ENCODE data around the gene MCL1. TPM values are rescaled to one million over a fixed set of nuclear protein-coding genes. Genes with fewer than 3 reads are reported as not detected.

MCL1 gene
- total RNA-seq, 2 donors from 2014 or later = 211 to 223 TPM

- peaks cover 29% of the 10 kb centered on the region for H3K4me1 ChIP-seq
- no peaks in the 10 kb centered on the region for H3K27me3 ChIP-seq
- intact Hi-C loops (cut with DNase I) = no loop called here
- H3K9me3 ChIP-seq = no peaks in the 10 kb centered on the region
- TF ChIP-seq, protein P1, sequence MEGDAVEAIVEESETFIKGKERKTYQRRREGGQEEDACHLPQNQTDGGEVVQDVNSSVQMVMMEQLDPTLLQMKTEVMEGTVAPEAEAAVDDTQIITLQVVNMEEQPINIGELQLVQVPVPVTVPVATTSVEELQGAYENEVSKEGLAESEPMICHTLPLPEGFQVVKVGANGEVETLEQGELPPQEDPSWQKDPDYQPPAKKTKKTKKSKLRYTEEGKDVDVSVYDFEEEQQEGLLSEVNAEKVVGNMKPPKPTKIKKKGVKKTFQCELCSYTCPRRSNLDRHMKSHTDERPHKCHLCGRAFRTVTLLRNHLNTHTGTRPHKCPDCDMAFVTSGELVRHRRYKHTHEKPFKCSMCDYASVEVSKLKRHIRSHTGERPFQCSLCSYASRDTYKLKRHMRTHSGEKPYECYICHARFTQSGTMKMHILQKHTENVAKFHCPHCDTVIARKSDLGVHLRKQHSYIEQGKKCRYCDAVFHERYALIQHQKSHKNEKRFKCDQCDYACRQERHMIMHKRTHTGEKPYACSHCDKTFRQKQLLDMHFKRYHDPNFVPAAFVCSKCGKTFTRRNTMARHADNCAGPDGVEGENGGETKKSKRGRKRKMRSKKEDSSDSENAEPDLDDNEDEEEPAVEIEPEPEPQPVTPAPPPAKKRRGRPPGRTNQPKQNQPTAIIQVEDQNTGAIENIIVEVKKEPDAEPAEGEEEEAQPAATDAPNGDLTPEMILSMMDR (IDR thresholded peaks at IDR 0.05) = peak in 5 of 7 experiments; percentile 8 to 32 (median 14)
- TF ChIP-seq POLR2A (IDR thresholded peaks at IDR 0.05) = peak in 1 of 3 donors; percentile 17
- peak within 1 kb of the TSS; percentile 40 to 79 (median 60) for H3K27ac ChIP-seq
- no peaks in the 10 kb centered on the region for H3K36me3 ChIP-seq (replicated peaks in 1 of 2; ENCODE audit: insufficient read depth in 1 of 2, low read depth in 2 of 2)
- 0% methylated on average over 60 of the region's 91 CpGs; no CpG with 5 or more reads in 1 of the 2 donors for WGBS, 2 donors
- peak; percentile 67 for ATAC-seq
- DNase-seq = peak in 3 of 4 donors; percentile 67 to 72 (median 70)
- peak within 1 kb of the TSS in 1 of 2 donors; percentile 39 for H3K4me3 ChIP-seq
Observed at GRCh38 chr1:150548632-150549495, 30.5 kb downstream of the MCL1 start, which contains the start of gene ADAMTSL4. Gene ADAMTSL4, plus strand, starts transcription at chr1:150549408. Its CDS starts 2,881 bp downstream, at chr1:150552289.

DNA sequence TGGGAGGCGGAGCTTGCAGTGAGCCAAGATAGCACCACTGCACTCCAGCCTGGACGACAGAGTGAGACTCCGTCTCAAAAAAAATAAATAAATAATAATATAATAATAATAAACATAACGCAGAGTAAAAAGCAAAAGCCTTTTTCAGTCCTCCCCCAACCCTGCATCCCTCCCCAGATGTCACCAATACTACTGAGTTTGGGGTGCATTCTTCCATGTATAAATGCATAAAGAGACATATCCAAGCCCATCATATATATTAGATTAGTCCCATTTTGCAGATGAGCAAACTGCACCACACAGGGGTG, 31.1 kb downstream of the MCL1 start:
- H3K4me3 ChIP-seq = no peak overlapping the region
- no peak for ATAC-seq
- no peaks in the 10 kb centered on the region for H3K9me3 ChIP-seq
- intact Hi-C loops (cut with DNase I) = no loop called here
- H3K36me3 ChIP-seq (replicated peaks in 1 of 2; ENCODE audit: insufficient read depth in 1 of 2, low read depth in 2 of 2) = no peaks in the 10 kb centered on the region
- no peak for DNase-seq
- WGBS, 2 donors = 37 to 45% methylated on average over 4 of the region's 4 CpGs
- no peak for TF ChIP-seq POLR2A (IDR thresholded peaks at IDR 0.05)
- TF ChIP-seq, protein P1 (IDR thresholded peaks at IDR 0.05) = no peak
- no peaks in the 10 kb centered on the region for H3K27me3 ChIP-seq
- peak overlapping the region; percentile 40 to 79 (median 56) for H3K27ac ChIP-seq
- H3K4me1 ChIP-seq = peaks cover 29% of the 10 kb centered on the region

GRCh38 chr1:150546294-150546937, 33.0 kb downstream of the MCL1 start:
- no peaks in the 10 kb centered on the region for H3K9me3 ChIP-seq
- no peak for TF ChIP-seq POLR2A (IDR thresholded peaks at IDR 0.05)
- TF ChIP-seq, protein P1 (IDR thresholded peaks at IDR 0.05) = no peak
- 76 to 79% methylated on average over 16 of the region's 16 CpGs for WGBS, 2 donors
- DNase-seq (no peak), ATAC-seq (no peak)
- no peaks in the 10 kb centered on the region for H3K36me3 ChIP-seq (replicated peaks in 1 of 2; ENCODE audit: insufficient read depth in 1 of 2, low read depth in 2 of 2)
- intact Hi-C loops (cut with DNase I) = no loop called here
- no peaks in the 10 kb centered on the region for H3K27me3 ChIP-seq
- H3K27ac ChIP-seq = no peak overlapping the region
- H3K4me3 ChIP-seq = no peak overlapping the region
- peaks cover 16% of the 10 kb centered on the region for H3K4me1 ChIP-seq

- WGBS, 2 donors = 65 to 70% methylated on average over 6 of the region's 6 CpGs
- no peak for ATAC-seq
- Histone ChIP-seq H3K27me3 (no peaks in the 10 kb centered on the region), H3K4me1 (peaks cover 15% of the 10 kb centered on the region), H3K4me3 (no peak overlapping the region), H3K36me3 (replicated peaks in 1 of 2; ENCODE audit: insufficient read depth in 1 of 2, low read depth in 2 of 2) (no peaks in the 10 kb centered on the region), H3K9me3 (no peaks in the 10 kb centered on the region), H3K27ac (no peak overlapping the region)
- intact Hi-C loops (cut with DNase I) = no loop called here
- no peak for DNase-seq
- TF ChIP-seq, protein P1 (IDR thresholded peaks at IDR 0.05) = no peak
- TF ChIP-seq POLR2A (IDR thresholded peaks at IDR 0.05) = no peak
Observed at GRCh38 chr1:150545486-150546032, 33.9 kb downstream of the MCL1 start.

Measured in body of pancreas (tissue), 4 donors.